Keratinocyte (primary cell): ENCODE data around the gene MDGA2. TPM values are rescaled to one million over a fixed set of nuclear protein-coding genes. Genes with fewer than 3 reads are reported as not detected.

Experiments used
- DNase-seq: peaks from one replicate; pipeline ENCODE4 v3.0.0-alpha.2; 2011; ENCODE audit warnings: low read depth, missing footprints, low spot score
- FAIRE-seq: peaks from 2 replicates; lab custom pipeline; 2011; peaks lifted over from hg19 to GRCh38; lab: Jason Lieb, UNC
- H2AFZ ChIP-seq: 2 replicates; pipeline ENCODE4 v1.6.0; 2012; ENCODE audit warnings: low read length, control low read depth, inconsistent platforms; ENCODE audit not compliant: control insufficient read depth
- H3K27ac ChIP-seq: 2 replicates; pipeline ENCODE4 v1.5.1; 2011; ENCODE audit warnings: low read length; ENCODE audit not compliant: control insufficient read depth, insufficient read depth
- H3K27me3 ChIP-seq: 3 replicates; pipeline ENCODE4 v1.6.0; 2011; ENCODE audit warnings: low read length; ENCODE audit not compliant: control insufficient read depth, insufficient read depth; ENCODE audit errors: extremely low read depth
- H3K36me3 ChIP-seq, 2 experiments: 2 replicates in 1 of 2; 3 replicates in 1 of 2; pipeline ENCODE4 v1.5.1; 2011; ENCODE audit warnings: low read length in 2 of 2, mild to moderate bottlenecking in 1 of 2; ENCODE audit not compliant: control insufficient read depth in 2 of 2, insufficient read depth in 2 of 2; ENCODE audit errors: extremely low read depth in 1 of 2
- H3K4me1 ChIP-seq: 3 replicates; pipeline ENCODE4 v1.5.1; 2011; ENCODE audit warnings: low read length; ENCODE audit not compliant: control insufficient read depth, insufficient read depth; ENCODE audit errors: extremely low read depth
- H3K4me2 ChIP-seq: 3 replicates; pipeline ENCODE4 v1.6.0; 2011; ENCODE audit warnings: low read depth, low read length; ENCODE audit not compliant: control insufficient read depth, insufficient read depth; ENCODE audit errors: extremely low read depth
- H3K4me3 ChIP-seq, 3 experiments: fragments of 200-600 bp in 1 of 3; sonication (generic) in 1 of 3; 2 replicates in 2 of 3; 3 replicates in 1 of 3; pipeline ENCODE4 v1.5.1; 2011 to 2016; ENCODE audit warnings: low read length in 3 of 3, mild to moderate bottlenecking in 3 of 3, control low read depth in 2 of 3, inconsistent platforms in 1 of 3, low read depth in 1 of 3, mixed read lengths in 1 of 3, mixed run types in 1 of 3, moderate library complexity in 1 of 3; ENCODE audit not compliant: control insufficient read depth in 2 of 3, insufficient read depth in 2 of 3; ENCODE audit errors: extremely low read depth in 1 of 3
- H3K79me2 ChIP-seq: 2 replicates; pipeline ENCODE4 v1.6.0; 2012; ENCODE audit warnings: low read length; ENCODE audit not compliant: control insufficient read depth, insufficient read depth
- H3K9ac ChIP-seq: 3 replicates; pipeline ENCODE4 v1.6.0; 2011; ENCODE audit warnings: low read length; ENCODE audit not compliant: control insufficient read depth, insufficient read depth; ENCODE audit errors: extremely low read depth
- H3K9me1 ChIP-seq: 3 replicates; pipeline ENCODE4 v1.6.0; 2011; ENCODE audit warnings: low read length; ENCODE audit not compliant: control insufficient read depth, insufficient read depth; ENCODE audit errors: extremely low read depth
- H3K9me3 ChIP-seq: 2 replicates; pipeline ENCODE4 v1.5.1; 2012; ENCODE audit warnings: low read depth, low read length; ENCODE audit not compliant: control insufficient read depth
- H4K20me1 ChIP-seq: 3 replicates; pipeline ENCODE4 v1.6.0; 2011; ENCODE audit warnings: low read length; ENCODE audit not compliant: control insufficient read depth, insufficient read depth; ENCODE audit errors: extremely low read depth
- EZH2 ChIP-seq: IDR thresholded peaks from one replicate; pipeline ENCODE4 v1.6.1; 2012; ENCODE audit warnings: inconsistent platforms, mild to moderate bottlenecking, low read length, moderate library complexity
- dilution Hi-C: fragments of 300-500 bp; cut with MboI; formaldehyde crosslinking; loops from one replicate; pipeline ENCODE4 v1.7.0; 2020; ENCODE audit warnings: low sequenced_read_pairs; ENCODE audit not compliant: extremely low pct_ligation_motif_present
- polyA plus RNA-seq, 5 experiments: library from polyadenylated mRNA; depleted of rRNA in 3 of 5; stranded (reverse) in 3 of 5; stranded (forward) in 1 of 5; unstranded in 1 of 5; fragments of >200 nt; gene quantifications; 1 replicate in 1 of 5; 2 replicates in 3 of 5; 3 replicates in 1 of 5; pipeline versions ENCODE4 v1.2.1 to v1.2.3, GENCODE V29; 2011 to 2012; ENCODE audit warnings: missing spikeins in 2 of 5, low read depth in 1 of 5, low replicate concordance in 1 of 5
- TF ChIP-seq, protein P1 (sequence below), 3 experiments: IDR thresholded peaks in 1 of 3; conservative IDR thresholded peaks in 1 of 3; optimal IDR thresholded peaks in 1 of 3; 2 replicates in 2 of 3; 3 replicates in 1 of 3; pipeline versions ENCODE3 to v1.5.1; 2011; ENCODE audit warnings: low read length in 3 of 3, mild to moderate bottlenecking in 3 of 3, moderate library complexity in 2 of 3, control low read depth in 1 of 3, inconsistent platforms in 1 of 3; ENCODE audit not compliant: insufficient read depth in 2 of 3; ENCODE audit errors: extremely low read depth in 1 of 3

MDGA2 gene
- polyA plus RNA-seq, 1 donor (not counting 4 experiments of a cell fraction or from before 2014, with no cell fraction given) = not detected

DNA sequence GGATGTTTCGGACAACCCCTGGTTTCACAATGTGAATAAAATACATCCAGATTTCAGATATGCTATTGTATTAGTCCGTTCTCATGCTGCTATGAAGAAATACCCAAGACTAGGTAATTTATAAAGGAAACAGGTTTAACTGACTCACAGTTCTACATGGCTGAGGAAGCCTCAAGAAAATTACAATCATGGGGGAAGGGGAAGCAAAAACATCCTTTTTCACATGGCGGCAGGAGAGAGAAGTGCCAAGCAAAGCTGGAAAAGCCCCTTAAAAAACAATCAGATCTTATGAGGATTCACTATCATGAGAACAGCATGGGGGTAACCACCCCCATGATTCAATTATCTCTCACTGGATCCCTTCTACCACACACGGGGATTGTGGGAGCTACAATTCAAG, 451.7 kb downstream of the MDGA2 start:
- no peaks in the 10 kb centered on the region for H3K36me3 ChIP-seq
- H3K9me3 ChIP-seq = no peaks in the 10 kb centered on the region
- no peak overlapping the region for H3K27ac ChIP-seq
- no peaks in the 10 kb centered on the region for H3K79me2 ChIP-seq
- H3K9me1 ChIP-seq = no peaks in the 10 kb centered on the region
- DNase-seq (no peak), FAIRE-seq (no peak)
- H3K4me3 ChIP-seq = no peak overlapping the region
- no peaks in the 10 kb centered on the region for H4K20me1 ChIP-seq
- no peak overlapping the region for H2AFZ ChIP-seq
- H3K4me1 ChIP-seq = no peaks in the 10 kb centered on the region
- H3K4me2 ChIP-seq = no peak overlapping the region
- TF ChIP-seq, protein P1, sequence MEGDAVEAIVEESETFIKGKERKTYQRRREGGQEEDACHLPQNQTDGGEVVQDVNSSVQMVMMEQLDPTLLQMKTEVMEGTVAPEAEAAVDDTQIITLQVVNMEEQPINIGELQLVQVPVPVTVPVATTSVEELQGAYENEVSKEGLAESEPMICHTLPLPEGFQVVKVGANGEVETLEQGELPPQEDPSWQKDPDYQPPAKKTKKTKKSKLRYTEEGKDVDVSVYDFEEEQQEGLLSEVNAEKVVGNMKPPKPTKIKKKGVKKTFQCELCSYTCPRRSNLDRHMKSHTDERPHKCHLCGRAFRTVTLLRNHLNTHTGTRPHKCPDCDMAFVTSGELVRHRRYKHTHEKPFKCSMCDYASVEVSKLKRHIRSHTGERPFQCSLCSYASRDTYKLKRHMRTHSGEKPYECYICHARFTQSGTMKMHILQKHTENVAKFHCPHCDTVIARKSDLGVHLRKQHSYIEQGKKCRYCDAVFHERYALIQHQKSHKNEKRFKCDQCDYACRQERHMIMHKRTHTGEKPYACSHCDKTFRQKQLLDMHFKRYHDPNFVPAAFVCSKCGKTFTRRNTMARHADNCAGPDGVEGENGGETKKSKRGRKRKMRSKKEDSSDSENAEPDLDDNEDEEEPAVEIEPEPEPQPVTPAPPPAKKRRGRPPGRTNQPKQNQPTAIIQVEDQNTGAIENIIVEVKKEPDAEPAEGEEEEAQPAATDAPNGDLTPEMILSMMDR (optimal IDR thresholded peaks at IDR 0.05 in 1 of 3, IDR thresholded peaks at IDR 0.05 in 1 of 3, conservative IDR thresholded peaks at IDR 0.05 in 1 of 3; ENCODE audit: extremely low read depth in 1 of 3, insufficient read depth in 2 of 3, low read length in 3 of 3) = no peak
- no peak for TF ChIP-seq EZH2
- no peak overlapping the region for H3K9ac ChIP-seq
- dilution Hi-C loops = no loop called here
- H3K27me3 ChIP-seq = no peaks in the 10 kb centered on the region

GRCh38 chr14:47220096-47220495, 455.3 kb downstream of the MDGA2 start:
- Histone ChIP-seq H2AFZ (no peak overlapping the region), H3K27me3 (no peaks in the 10 kb centered on the region), H3K4me1 (no peaks in the 10 kb centered on the region), H3K4me3 (no peak overlapping the region), H3K9me1 (no peaks in the 10 kb centered on the region), H3K4me2 (no peak overlapping the region), H4K20me1 (no peaks in the 10 kb centered on the region), H3K9me3 (no peaks in the 10 kb centered on the region), H3K9ac (no peak overlapping the region), H3K27ac (no peak overlapping the region), H3K36me3 (no peaks in the 10 kb centered on the region), H3K79me2 (no peaks in the 10 kb centered on the region)
- TF ChIP-seq, protein P1 (optimal IDR thresholded peaks at IDR 0.05 in 1 of 3, IDR thresholded peaks at IDR 0.05 in 1 of 3, conservative IDR thresholded peaks at IDR 0.05 in 1 of 3; ENCODE audit: extremely low read depth in 1 of 3, insufficient read depth in 2 of 3, low read length in 3 of 3) = no peak
- TF ChIP-seq EZH2 = no peak
- dilution Hi-C loops = no loop called here
- FAIRE-seq (no peak), DNase-seq (no peak)
